Measurements from ENCODE around the gene CLDN16. TPM values are rescaled to one million over a fixed set of nuclear protein-coding genes. Genes with fewer than 3 reads are reported as not detected.

CLDN16 gene
- total and polyA plus RNA-seq, 4 donors, result not detected

- H3K36me3 ChIP-seq (ENCODE audit: control insufficient read depth in 1 of 2, insufficient read depth in 2 of 2, low read length in 1 of 2), result no peaks in the 10 kb centered on the region
- H3K27ac ChIP-seq (ENCODE audit: low read depth in 1 of 2, low read length in 2 of 2), result no peak overlapping the region
- intact Hi-C loops (cut with DNase I), result no loop called here
- no peaks in the 10 kb centered on the region for H3K4me1 ChIP-seq (ENCODE audit: control insufficient read depth in 1 of 2, insufficient read depth in 2 of 2, low read length in 2 of 2)
- H3K9me3 ChIP-seq (ENCODE audit: control insufficient read depth, low read length), result peaks cover 2% of the 10 kb centered on the region
- 75 to 84% methylated on average over 2 of the region's 2 CpGs for WGBS, 2 donors
- H3K27me3 ChIP-seq (ENCODE audit: control insufficient read depth in 1 of 2, insufficient read depth in 2 of 2, low read length in 1 of 2), result no peaks in the 10 kb centered on the region
- H3K4me3 ChIP-seq (ENCODE audit: low read length in 2 of 2), result no peak overlapping the region
- DNase-seq (no peak), ATAC-seq (ENCODE audit: low FRiP score) (no peak)
Measured at GRCh38 chr3:190436331-190436730, 48.4 kb downstream of the CLDN16 start.

GRCh38 chr3:190442240-190442639 is 54.3 kb downstream of the CLDN16 start:
- Histone ChIP-seq H3K4me3 (ENCODE audit: low read length in 2 of 2) (no peak overlapping the region), H3K9me3 (ENCODE audit: control insufficient read depth, low read length) (no peaks in the 10 kb centered on the region), H3K27me3 (ENCODE audit: control insufficient read depth in 1 of 2, insufficient read depth in 2 of 2, low read length in 1 of 2) (no peaks in the 10 kb centered on the region), H3K36me3 (ENCODE audit: control insufficient read depth in 1 of 2, insufficient read depth in 2 of 2, low read length in 1 of 2) (no peaks in the 10 kb centered on the region), H3K4me1 (ENCODE audit: control insufficient read depth in 1 of 2, insufficient read depth in 2 of 2, low read length in 2 of 2) (no peaks in the 10 kb centered on the region), H3K27ac (ENCODE audit: low read depth in 1 of 2, low read length in 2 of 2) (no peak overlapping the region)
- intact Hi-C loops (cut with DNase I), result no loop called here
- DNase-seq (no peak), ATAC-seq (ENCODE audit: low FRiP score) (no peak)
- WGBS, 2 donors, result 91 to 100% methylated on average over 1 of the region's 1 CpG

GRCh38 chr3:190443257-190443656 is 55.3 kb downstream of the CLDN16 start:
- H3K27ac ChIP-seq (ENCODE audit: low read depth in 1 of 2, low read length in 2 of 2), result no peak overlapping the region
- H3K4me1 ChIP-seq (ENCODE audit: control insufficient read depth in 1 of 2, insufficient read depth in 2 of 2, low read length in 2 of 2), result no peaks in the 10 kb centered on the region
- WGBS, 2 donors, result 53% methylated on average over 3 of the region's 3 CpGs
- ATAC-seq (ENCODE audit: low FRiP score), result no peak
- H3K9me3 ChIP-seq (ENCODE audit: control insufficient read depth, low read length), result no peaks in the 10 kb centered on the region
- DNase-seq, result no peak
- no peak overlapping the region for H3K4me3 ChIP-seq (ENCODE audit: low read length in 2 of 2)
- H3K27me3 ChIP-seq (ENCODE audit: control insufficient read depth in 1 of 2, insufficient read depth in 2 of 2, low read length in 1 of 2), result no peaks in the 10 kb centered on the region
- intact Hi-C loops (cut with DNase I), result no loop called here
- no peaks in the 10 kb centered on the region for H3K36me3 ChIP-seq (ENCODE audit: control insufficient read depth in 1 of 2, insufficient read depth in 2 of 2, low read length in 1 of 2)

- Histone ChIP-seq H3K36me3 (ENCODE audit: control insufficient read depth in 1 of 2, insufficient read depth in 2 of 2, low read length in 1 of 2) (no peaks in the 10 kb centered on the region), H3K27ac (ENCODE audit: low read depth in 1 of 2, low read length in 2 of 2) (no peak overlapping the region), H3K4me1 (ENCODE audit: control insufficient read depth in 1 of 2, insufficient read depth in 2 of 2, low read length in 2 of 2) (no peaks in the 10 kb centered on the region), H3K9me3 (ENCODE audit: control insufficient read depth, low read length) (no peaks in the 10 kb centered on the region), H3K4me3 (ENCODE audit: low read length in 2 of 2) (no peak overlapping the region), H3K27me3 (ENCODE audit: control insufficient read depth in 1 of 2, insufficient read depth in 2 of 2, low read length in 1 of 2) (no peaks in the 10 kb centered on the region)
- intact Hi-C loops (cut with DNase I), result no loop called here
- WGBS, 2 donors, result 91 to 92% methylated on average over 6 of the region's 6 CpGs
- DNase-seq (no peak), ATAC-seq (ENCODE audit: low FRiP score) (no peak)
Measured at GRCh38 chr3:190444006-190444405, 56.0 kb downstream of the CLDN16 start.

GRCh38 chr3:190444576-190445145 is 56.7 kb downstream of the CLDN16 start:
- no peaks in the 10 kb centered on the region for H3K9me3 ChIP-seq (ENCODE audit: control insufficient read depth, low read length)
- DNase-seq (no peak), ATAC-seq (ENCODE audit: low FRiP score) (no peak)
- no peaks in the 10 kb centered on the region for H3K36me3 ChIP-seq (ENCODE audit: control insufficient read depth in 1 of 2, insufficient read depth in 2 of 2, low read length in 1 of 2)
- intact Hi-C loops (cut with DNase I), result no loop called here
- H3K27me3 ChIP-seq (ENCODE audit: control insufficient read depth in 1 of 2, insufficient read depth in 2 of 2, low read length in 1 of 2), result no peaks in the 10 kb centered on the region
- 83 to 96% methylated on average over 3 of the region's 3 CpGs for WGBS, 2 donors
- no peaks in the 10 kb centered on the region for H3K4me1 ChIP-seq (ENCODE audit: control insufficient read depth in 1 of 2, insufficient read depth in 2 of 2, low read length in 2 of 2)
- no peak overlapping the region for H3K27ac ChIP-seq (ENCODE audit: low read depth in 1 of 2, low read length in 2 of 2)
- no peak overlapping the region for H3K4me3 ChIP-seq (ENCODE audit: low read length in 2 of 2)

- H3K4me1 ChIP-seq (ENCODE audit: control insufficient read depth in 1 of 2, insufficient read depth in 2 of 2, low read length in 2 of 2), result no peaks in the 10 kb centered on the region
- DNase-seq, result no peak
- no peaks in the 10 kb centered on the region for H3K9me3 ChIP-seq (ENCODE audit: control insufficient read depth, low read length)
- WGBS, 2 donors, result 34 to 53% methylated on average over 6 of the region's 6 CpGs
- intact Hi-C loops (cut with DNase I), result no loop called here
- no peak for ATAC-seq (ENCODE audit: low FRiP score)
- no peak overlapping the region for H3K27ac ChIP-seq (ENCODE audit: low read depth in 1 of 2, low read length in 2 of 2)
- H3K4me3 ChIP-seq (ENCODE audit: low read length in 2 of 2), result no peak overlapping the region
- H3K27me3 ChIP-seq (ENCODE audit: control insufficient read depth in 1 of 2, insufficient read depth in 2 of 2, low read length in 1 of 2), result no peaks in the 10 kb centered on the region
- H3K36me3 ChIP-seq (ENCODE audit: control insufficient read depth in 1 of 2, insufficient read depth in 2 of 2, low read length in 1 of 2), result no peaks in the 10 kb centered on the region
Measured at GRCh38 chr3:190446573-190447279, 58.8 kb downstream of the CLDN16 start.

- H3K4me1 ChIP-seq (ENCODE audit: control insufficient read depth in 1 of 2, insufficient read depth in 2 of 2, low read length in 2 of 2), result no peaks in the 10 kb centered on the region
- no peak overlapping the region for H3K27ac ChIP-seq (ENCODE audit: low read depth in 1 of 2, low read length in 2 of 2)
- 68 to 73% methylated on average over 2 of the region's 2 CpGs for WGBS, 2 donors
- DNase-seq (no peak), ATAC-seq (ENCODE audit: low FRiP score) (no peak)
- intact Hi-C loops (cut with DNase I), result no loop called here
- no peak overlapping the region for H3K4me3 ChIP-seq (ENCODE audit: low read length in 2 of 2)
- H3K9me3 ChIP-seq (ENCODE audit: control insufficient read depth, low read length), result no peaks in the 10 kb centered on the region
- no peaks in the 10 kb centered on the region for H3K27me3 ChIP-seq (ENCODE audit: control insufficient read depth in 1 of 2, insufficient read depth in 2 of 2, low read length in 1 of 2)
- H3K36me3 ChIP-seq (ENCODE audit: control insufficient read depth in 1 of 2, insufficient read depth in 2 of 2, low read length in 1 of 2), result no peaks in the 10 kb centered on the region
Measured at GRCh38 chr3:190448256-190448655, 60.3 kb downstream of the CLDN16 start.

- no peak within 1 kb of the TSS for H3K4me3 ChIP-seq (ENCODE audit: low read length in 2 of 2)
- intact Hi-C loops (cut with DNase I), result no loop called here
- H3K4me1 ChIP-seq (ENCODE audit: control insufficient read depth in 1 of 2, insufficient read depth in 2 of 2, low read length in 2 of 2), result no peaks in the 10 kb centered on the region
- ATAC-seq (ENCODE audit: low FRiP score), result no peak
- WGBS, 2 donors, result 65 to 79% methylated on average over 1 of the region's 1 CpG
- H3K36me3 ChIP-seq (ENCODE audit: control insufficient read depth in 1 of 2, insufficient read depth in 2 of 2, low read length in 1 of 2), result no peaks in the 10 kb centered on the region
- H3K27ac ChIP-seq (ENCODE audit: low read depth in 1 of 2, low read length in 2 of 2), result no peak within 1 kb of the TSS
- H3K27me3 ChIP-seq (ENCODE audit: control insufficient read depth in 1 of 2, insufficient read depth in 2 of 2, low read length in 1 of 2), result no peaks in the 10 kb centered on the region
- H3K9me3 ChIP-seq (ENCODE audit: control insufficient read depth, low read length), result peaks cover 2% of the 10 kb centered on the region
- no peak for DNase-seq
Measured at GRCh38 chr3:190449801-190450200, 61.8 kb downstream of the CLDN16 start, which contains the start of gene TMEM207. TSS of gene TMEM207 (minus strand) at chr3:190449901. CDS start at chr3:190449809, 92 bp downstream.

- H3K9me3 ChIP-seq (ENCODE audit: control insufficient read depth, low read length), result peaks cover 2% of the 10 kb centered on the region
- H3K4me3 ChIP-seq (ENCODE audit: low read length in 2 of 2), result no peak overlapping the region
- ATAC-seq (ENCODE audit: low FRiP score), result no peak
- no peaks in the 10 kb centered on the region for H3K27me3 ChIP-seq (ENCODE audit: control insufficient read depth in 1 of 2, insufficient read depth in 2 of 2, low read length in 1 of 2)
- H3K36me3 ChIP-seq (ENCODE audit: control insufficient read depth in 1 of 2, insufficient read depth in 2 of 2, low read length in 1 of 2), result no peaks in the 10 kb centered on the region
- WGBS, 2 donors, result 77 to 78% methylated on average over 2 of the region's 2 CpGs
- no peaks in the 10 kb centered on the region for H3K4me1 ChIP-seq (ENCODE audit: control insufficient read depth in 1 of 2, insufficient read depth in 2 of 2, low read length in 2 of 2)
- no peak for DNase-seq
- no peak overlapping the region for H3K27ac ChIP-seq (ENCODE audit: low read depth in 1 of 2, low read length in 2 of 2)
- intact Hi-C loops (cut with DNase I), result no loop called here
Measured at GRCh38 chr3:190455828-190456227, 67.9 kb downstream of the CLDN16 start.

Measured in aorta (tissue), 5 donors.